NCI-H524 (cell line): ENCODE results near the gene DGKB.
A peak's percentile ranks its signal among the peaks of the same experiment; 100 is the strongest.

ENCODE experiments used
- DNase-seq, 2 experiments: peaks; one replicate each; lab custom pipeline; 2025; lab: John Stamatoyannopoulos, UW

The DGKB gene

DNA sequence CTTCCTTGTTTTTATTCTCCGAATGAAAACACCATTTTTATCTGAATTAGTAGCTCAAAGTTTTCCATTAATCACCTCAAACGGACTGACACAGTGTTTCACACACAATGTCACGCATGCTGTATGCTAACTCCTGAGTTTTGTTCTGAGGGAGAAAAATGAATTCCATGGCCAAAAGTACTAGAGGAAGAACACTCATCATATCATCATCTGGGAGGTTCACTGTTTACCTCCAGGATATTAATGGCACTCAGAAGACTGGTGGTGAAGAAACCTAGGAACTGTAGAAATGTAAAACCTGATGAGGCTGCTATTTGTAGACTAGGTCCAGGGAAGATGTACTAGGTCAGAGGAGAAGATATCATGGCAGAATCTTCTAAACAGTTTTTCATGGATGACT lies 517.5 kb downstream of the DGKB start:
- DNase-seq: no peak

DNA sequence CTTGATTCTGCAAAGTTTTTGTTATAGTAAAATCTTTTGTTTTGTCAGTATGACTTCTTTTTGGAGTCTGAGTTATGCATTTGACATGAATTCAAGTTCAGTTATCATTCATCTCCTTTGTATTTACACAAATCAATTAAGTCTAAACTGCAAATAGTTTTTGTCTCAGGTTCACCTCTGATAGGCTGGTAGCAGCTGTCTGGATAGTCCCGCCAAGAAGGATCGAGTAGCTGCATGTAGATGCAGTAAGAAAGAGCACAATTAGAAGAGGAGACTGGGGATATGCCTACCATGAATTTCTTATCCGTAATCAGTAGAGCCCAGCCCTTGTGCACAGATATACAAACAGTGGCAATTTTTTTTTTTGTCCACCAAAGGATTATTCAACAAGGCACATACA lies 520.6 kb downstream of the DGKB start:
- no peak for DNase-seq

DNA sequence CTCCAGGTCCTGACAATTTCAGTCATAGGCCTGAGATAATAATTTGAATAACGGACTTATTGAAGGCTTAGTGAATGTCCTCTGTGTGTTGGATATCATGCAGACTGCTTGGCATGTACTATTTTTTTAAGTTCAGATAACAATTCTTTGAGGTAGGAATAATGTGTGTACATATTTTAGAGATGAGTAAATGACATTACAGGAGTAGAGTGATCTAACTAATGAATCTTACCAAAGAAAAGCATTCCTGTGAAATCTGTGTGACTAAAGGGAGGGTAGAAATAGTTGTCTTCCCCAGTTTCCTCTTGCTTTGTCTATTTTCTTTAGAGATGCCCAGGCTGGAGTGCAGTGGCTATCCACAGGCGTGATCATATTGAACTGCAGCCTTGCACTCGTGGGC lies 521.2 kb downstream of the DGKB start:
- DNase-seq: no peak

DNA sequence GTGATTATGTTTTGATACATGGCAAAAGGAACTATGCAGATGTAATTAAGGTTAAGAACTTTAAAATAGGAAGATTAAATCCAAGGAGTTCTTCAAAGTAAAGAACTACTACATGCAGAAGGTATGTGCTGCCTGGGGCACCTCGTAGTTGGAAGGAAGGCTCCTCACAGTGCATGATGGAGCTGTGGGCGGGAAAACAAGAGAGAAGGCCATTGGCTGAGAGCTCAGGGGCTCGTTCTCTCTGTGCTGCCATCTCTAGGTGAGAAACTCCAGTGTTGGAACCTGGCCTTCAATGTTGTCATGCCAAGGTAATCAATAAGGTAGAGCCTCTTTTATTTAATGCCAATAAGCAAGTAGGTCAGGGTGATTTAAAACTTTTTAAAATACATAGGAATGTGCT lies 521.7 kb downstream of the DGKB start:
- no peak for DNase-seq

DNA sequence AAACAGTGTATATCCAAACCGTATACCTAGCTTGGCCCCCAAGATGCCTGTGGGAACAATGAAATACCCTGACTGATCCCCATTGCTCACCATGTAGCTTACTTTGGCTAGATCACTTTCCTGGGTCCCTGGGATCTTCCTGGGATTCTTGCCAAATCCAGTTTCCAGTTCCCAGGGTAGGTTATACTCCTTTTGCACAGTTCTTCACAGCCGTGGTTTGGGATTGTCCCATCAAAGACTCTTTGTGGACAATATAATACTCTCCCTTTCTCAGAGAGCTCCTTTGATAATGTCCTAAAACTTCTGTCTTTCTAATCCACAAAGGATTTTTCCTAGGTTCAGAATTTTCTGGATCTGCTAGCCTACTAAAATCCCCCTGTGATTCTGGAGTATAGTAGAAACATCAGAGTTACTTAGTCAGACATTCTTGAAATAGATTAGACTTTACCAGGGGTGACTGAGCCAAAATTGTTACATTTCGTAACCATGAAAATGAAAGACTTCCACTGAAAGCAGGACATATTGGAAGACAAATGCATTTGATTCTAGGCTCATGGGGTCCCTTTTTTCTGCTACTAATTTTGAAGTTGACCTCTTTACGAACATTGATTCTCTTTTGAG lies 524.8 kb downstream of the DGKB start:
- no peak for DNase-seq

DNA sequence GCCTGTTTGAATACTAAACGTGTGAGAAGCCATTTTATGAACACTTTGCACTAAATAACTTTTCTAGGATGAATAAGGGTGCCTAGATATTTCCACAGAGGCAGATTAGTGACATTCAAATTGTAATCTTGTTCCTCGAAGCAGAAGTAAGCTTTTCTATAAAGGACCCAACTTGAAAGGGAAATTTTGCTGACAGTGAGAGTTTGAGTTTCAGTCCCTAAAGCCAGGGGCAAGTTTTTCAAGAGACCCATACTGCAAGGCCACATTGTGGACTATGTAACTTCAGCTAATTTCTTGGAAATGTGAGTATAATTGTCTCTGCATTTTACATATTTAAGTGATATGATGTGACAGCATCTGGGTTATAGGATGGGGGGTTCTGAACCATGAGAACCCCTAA lies 525.8 kb downstream of the DGKB start:
- DNase-seq: no peak

DNA sequence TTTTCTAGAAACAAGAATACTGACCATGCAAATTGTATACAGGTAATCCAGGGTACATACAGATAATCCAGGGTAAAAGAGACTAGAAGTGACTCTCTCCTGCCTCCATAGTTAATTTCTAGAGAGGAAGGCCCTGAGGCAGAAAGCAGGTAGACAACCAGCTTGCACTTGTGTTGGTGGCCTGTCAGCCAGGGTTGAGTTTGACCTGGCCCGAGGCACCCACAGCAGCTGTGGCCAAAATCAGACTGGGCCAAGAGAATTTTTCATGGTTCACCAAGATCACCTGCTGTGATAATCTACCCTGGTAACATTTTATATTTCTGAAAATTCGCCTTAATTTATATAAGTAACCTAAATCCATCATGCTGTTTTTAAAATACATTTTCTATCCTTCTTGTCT lies 526.6 kb downstream of the DGKB start:
- DNase-seq: no peak

DNA sequence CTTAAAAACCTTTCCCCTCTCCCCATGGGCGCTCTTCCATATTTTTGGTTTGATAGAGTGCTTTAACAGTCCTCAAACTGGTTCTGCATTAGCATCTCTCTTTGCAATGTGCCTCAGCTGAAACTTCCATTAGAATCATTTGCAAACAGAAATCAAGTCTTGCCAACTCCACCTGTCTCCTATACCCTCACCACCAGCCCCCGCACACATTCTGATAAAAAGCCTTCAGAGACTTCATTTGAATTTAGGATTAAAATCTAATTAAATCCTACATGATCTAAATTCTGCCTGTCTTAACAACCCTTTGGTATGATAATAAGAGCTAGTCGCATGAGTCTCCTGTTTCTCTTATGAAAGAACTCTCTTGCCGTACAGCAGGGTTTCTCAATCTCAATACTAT lies 528.2 kb downstream of the DGKB start:
- no peak for DNase-seq

DNA sequence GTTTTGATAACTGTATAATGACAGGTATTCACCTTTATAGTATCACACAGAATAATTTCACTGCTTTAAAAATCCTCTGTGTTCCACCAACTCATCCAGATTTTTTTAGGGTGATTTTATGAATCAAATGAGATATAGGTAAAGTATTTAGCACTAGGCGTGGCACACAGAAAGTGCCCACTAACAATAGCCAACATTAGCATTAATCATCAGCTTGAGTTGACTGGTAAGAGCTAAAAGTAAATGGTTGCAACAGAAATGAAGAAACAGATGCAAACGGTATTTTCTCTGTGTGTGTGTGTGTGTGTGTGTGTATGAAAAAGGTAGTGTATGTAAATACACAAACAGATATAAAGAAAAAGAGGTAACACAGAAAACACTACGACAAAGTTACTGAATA lies 534.3 kb downstream of the DGKB start:
- no peak for DNase-seq

DNA sequence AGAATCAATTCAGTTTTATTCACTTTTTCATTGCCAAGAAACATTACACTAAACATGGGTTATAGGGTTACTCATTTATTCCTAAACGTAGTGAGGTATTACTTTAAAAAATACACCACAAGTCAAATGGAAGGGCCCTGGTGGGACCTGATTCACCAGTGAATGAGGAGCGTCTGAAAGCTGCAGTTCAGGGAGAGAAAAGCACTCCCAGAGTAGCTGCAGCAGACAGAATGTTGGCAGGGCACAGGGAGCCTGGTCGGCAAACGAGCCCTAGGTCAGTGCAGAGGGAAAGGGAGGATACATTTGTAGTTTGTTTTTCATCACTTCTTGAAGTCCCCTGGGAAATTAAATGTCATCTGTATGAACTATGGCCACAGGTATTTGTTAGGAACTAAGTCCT lies 551.4 kb downstream of the DGKB start:
- no peak for DNase-seq

DNA sequence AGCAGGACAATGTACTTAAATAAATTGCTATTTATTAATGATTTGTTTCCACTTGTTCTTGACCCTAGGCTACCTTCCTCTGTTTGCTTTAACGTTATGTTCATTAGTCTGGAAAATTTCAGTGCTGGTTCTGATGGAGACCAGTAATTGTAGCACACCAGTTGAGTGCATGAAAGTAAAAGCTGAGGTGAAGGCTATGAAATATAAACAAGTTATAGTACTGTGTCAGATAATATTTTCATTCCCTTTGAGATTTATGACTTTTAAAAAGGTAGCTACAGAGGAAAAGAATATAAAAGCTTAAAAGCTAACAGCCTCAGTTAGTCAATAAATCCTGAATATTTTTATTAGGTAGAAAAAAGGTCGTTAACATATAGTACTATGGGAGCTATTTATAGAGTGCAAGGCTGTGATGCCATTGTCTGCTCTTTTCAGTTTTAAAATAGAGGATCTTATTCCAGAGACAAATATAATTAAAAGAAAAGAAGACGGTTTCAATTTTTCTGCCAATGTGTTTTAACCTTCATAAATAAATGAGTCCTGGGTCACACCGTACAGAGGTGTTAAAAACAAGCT lies 561.3 kb downstream of the DGKB start:
- no peak for DNase-seq

DNA sequence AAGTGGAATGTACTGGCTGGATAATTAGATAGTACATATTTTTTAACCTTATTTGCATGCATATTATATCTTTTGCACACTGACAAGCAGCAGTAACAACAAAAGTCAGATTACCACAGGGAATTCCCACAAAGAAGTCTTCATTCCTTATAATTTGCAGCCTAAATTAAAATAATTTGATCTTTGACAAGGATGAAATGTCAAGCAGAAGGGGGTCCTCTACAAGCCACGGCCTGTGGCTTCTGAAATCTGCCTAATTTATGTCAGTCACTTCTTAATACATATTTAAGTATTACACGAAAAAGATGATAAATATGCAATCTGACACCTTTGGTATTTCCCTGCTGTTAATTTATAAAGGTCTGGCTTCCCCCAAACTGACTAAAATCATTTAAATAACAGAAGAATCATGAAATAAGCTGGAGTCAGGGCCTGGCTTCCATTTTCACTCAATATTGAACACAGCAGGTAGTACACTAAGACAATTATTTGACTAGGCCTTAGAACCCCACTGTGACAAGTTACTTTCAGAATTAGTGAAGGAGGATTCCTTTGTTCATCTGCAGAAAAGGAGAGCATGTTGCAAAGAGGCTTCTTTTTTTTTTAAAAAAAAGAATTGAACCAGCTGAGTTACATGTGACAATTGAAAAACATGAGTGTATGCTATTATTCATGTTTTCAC lies 562.0 kb downstream of the DGKB start:
- no peak for DNase-seq

DNA sequence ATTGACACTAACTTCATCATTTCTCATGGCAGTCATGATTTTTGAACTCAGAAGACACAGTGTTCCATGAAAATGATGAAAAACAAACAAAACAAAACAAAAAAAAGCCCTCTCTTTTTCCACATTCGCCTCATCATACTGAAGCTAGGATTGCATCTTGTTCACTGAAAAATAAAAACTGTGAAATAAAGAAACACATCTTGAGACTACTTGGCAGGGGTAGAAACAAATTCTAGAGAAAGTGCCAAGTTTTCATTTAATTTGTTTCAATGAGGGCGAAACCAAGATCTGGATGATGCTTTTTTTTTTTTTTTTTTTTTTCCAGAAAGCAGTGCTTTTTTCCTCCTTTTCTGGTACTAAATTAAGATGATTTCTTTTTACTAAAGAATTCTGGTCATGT lies 562.7 kb downstream of the DGKB start:
- no peak for DNase-seq

DNA sequence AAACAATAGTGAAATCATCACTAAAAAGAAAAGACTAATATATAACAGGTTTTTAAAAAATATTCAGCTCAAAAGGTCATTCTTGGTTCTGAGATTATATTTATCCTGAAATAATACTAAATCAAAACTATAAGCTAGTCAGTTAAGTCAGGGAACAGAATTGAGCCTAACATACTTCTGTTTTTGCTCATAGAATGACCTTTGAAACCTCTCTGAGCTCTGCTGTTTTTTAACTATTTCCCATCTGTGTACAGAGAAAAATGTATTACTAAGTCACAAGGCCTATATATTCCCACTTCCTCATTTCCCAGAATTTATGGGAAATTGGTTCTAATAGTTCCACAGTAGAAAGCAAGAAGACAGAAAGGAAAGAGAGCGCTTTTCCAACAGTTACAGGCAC lies 566.3 kb downstream of the DGKB start:
- DNase-seq: no peak

DNA sequence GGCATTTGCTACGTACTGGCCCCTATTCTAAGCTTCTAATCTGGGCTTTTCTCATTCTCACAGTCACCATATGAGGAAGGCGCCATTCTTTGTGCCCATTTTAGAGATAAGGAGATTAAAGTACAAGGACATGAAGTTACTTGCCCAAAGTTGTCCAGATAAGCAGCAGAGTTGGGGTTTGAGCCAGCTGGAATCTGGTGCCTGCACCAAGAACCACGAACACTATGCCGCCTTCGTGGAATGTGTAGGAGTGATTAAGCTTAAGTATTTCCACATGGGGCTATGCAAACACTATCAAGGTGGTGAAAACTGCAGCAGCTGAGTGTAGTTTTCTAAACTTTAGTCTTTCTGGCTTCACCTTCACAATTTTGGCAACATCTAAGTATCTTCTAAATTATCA lies 570.4 kb downstream of the DGKB start:
- DNase-seq: no peak

DNA sequence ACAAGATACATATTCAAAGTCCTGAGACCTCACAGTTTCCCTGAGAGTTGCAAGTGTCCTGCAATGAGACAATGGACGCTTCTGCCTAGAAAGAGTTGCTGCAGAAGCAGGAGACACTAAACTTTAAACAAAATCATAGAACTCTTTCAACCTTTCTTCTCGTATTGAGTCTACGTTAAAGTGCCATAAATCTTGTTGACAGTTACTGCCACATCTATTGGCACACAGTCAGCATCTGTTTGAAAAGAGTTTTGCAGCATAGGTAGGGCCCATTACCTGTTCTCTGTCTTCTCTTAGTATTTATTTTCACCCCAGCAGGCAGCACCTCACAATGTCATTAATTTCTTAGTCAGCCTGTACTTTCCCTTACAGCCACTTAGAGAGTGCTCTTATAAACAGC lies 577.8 kb downstream of the DGKB start:
- no peak for DNase-seq

DNA sequence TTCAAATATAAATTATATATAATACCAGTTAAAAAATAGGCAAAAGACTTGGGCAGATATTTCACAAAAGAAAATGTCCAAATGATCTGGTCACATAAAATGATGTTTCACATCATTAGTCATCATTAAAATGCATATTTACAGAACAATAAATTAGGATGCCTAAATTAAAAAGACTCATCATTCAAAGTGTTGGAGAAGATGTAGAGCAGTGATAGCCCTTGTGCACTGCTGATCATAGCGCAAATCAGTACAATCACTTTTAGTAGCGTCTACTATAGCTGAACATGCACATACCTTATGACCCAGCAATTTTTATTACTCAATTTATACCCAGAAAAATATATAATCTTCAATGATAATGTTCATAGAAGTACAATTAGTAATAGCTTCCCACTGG lies 579.8 kb downstream of the DGKB start:
- no peak for DNase-seq

DNA sequence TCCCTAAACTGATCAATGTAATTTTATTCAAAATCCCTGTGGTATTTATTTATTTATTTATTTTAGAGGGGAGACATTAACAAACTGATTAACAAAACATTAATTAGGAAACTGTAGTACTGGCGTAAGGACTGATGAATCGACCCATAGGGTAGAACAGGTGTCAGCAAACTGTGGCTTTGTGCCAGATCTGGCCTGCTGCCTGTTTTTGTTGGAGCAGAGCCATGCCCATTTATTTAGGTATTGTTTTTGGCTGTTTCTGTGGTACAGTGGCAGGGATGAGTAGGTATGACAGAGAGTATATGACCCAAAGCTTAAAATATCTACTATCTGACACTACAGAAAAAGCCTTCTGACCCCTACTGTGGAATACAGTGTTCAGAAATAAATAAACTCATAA lies 580.6 kb downstream of the DGKB start:
- DNase-seq: peak in 1 of 2 experiments; percentile 14

DNA sequence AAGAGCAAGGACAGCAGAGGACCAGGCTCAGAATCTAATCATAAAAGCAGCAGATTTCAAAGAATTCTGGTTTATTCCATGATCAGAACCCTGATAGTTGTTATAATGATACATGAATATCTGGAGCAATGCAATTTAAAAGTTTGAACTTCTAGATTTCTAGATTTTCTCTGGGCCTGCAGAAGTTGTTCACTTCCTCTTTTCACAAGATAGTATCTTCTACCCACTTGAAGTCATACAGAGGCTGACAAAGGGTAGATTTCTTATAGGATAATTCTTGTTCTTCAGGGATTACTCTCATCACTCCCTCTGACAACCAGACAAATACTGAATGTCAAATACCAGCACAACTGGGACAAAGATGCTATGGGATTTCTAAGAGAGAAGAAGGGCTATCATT lies 593.1 kb downstream of the DGKB start:
- no peak for DNase-seq

DNA sequence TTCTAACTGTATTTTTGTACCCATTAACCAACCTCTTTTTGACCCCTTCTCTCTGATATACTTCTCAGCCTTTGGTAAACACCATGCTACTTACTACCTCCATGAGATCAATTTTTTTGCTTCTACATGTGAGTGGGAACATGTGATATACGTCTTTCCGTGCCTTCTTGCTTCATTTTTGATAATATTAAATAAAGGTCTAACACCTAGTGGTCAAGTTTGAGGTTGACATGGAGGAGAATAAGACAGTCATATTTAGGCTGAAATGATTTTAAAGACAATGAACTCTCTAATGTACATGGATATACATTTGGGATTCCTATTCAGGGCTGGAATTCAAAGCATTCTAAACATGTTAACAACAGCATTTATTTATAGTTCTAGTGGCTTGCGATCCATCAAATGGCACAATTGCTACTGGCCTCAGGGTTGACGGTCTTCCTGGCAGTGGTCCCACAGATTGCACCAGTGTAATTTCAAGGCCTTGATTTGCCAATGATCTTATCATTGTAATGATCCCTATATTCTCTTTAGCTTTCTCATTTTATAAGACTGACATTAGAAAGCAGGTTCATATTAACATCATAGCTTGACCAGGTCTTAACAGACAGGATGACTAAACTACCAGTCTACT lies 597.2 kb downstream of the DGKB start:
- no peak for DNase-seq

DNA sequence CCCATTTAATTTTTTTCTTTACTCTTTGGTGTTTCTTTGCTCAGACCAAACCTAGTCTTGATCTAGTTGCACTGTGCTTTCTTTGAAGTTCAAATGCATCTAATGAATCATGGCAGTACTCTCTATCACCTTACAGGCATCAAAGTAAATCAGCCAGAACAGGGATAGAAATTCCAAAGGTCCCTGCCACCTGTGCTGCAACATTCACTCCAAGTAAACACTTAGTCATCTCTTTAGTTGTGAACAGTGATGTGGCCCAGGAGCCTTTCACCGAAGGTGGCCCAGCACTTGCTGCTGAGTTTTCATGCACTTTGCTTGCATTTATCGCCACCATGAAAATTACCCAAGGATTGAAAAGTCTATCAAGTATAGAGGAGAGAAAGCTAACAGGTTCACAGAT lies 599.0 kb downstream of the DGKB start:
- DNase-seq: no peak

DNA sequence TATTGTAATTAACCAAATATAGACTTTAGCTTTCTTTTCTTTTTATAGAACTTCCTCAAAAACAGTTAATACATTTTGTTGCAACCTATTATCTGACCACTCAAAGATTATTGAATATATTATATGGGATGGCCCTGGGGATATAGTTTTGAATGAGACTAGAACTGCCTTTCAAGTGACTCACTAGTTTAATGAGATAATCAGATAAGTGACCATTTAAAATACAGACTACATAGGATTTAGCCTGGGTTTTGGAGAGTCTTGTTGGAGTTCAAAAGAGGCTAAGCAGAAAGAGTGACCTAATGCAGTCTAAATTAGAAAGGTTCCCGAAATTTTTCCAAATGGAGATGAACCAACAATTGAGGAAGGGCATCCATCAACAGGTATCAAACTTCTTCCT lies 607.9 kb downstream of the DGKB start:
- no peak for DNase-seq

DNA sequence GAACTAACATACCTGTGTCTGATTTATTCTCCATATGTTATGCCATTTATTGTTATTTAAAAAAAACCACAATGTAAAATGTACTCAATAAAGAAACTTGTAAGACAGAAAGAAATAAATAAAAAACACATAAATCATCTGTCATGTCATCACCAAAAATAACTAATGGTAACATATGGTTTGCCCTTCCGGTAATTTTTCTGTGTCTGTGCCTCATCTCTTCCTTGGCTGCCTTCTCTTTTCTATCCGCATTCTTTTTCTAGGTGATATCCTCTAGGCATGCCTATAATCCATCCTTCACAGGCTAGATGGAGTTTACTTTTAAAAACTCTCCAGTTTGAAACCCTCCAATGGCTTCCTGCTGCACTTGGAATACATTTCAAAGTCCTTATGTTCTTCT lies 609.1 kb downstream of the DGKB start:
- DNase-seq: no peak
